ENCODE data around the gene VTA1. TPM values are rescaled to one million over a fixed set of nuclear protein-coding genes. Genes with fewer than 3 reads are reported as not detected.

Gene VTA1
- total and polyA plus RNA-seq, 2 of the 4 experiments (the other 2 are of a cell fraction) = 60.9 to 120 TPM

GRCh38 chr6:142185641-142186040 lies 38.6 kb downstream of the VTA1 start:
- H3K4ac ChIP-seq (ENCODE audit: low read depth, low read length) = no peak overlapping the region
- H2AFZ ChIP-seq (replicated peaks; ENCODE audit: low read length, poor library complexity) = no peak overlapping the region
- ChIA-PET CTCF (no interaction called here), POLR2A (ENCODE audit: unreplicated experiment) (no interaction called here)
- no peaks in the 10 kb centered on the region for H4K20me1 ChIP-seq (ENCODE audit: insufficient read depth, low read length)
- H3K9me1 ChIP-seq (ENCODE audit: insufficient read depth, low read length) = no peaks in the 10 kb centered on the region
- in situ Hi-C loops (cut with MboI; ENCODE audit: low sequenced_read_pairs) (no loop called here), intact Hi-C loops (cut with micrococcal nuclease) (no loop called here), dilution Hi-C loops (cut with HindIII; ENCODE audit: low sequenced_read_pairs, unreplicated experiment) (no loop called here)
- no peak overlapping the region for H2AK5ac ChIP-seq (ENCODE audit: low read depth, low read length)
- no peak overlapping the region for H2BK120ac ChIP-seq (ENCODE audit: low read depth, low read length)
- BruUV-seq (replicated peaks) = no TSS peak
- H3K14ac ChIP-seq (replicated peaks; ENCODE audit: low read depth, low read length) = no peak overlapping the region
- H3K4me3 ChIP-seq (ENCODE audit: insufficient read depth, low read depth, low read length) = no peak overlapping the region
- ATAC-seq (ENCODE audit: low read depth) (no peak), DNase-seq (no peak)
- no CpG with 5 or more reads among the region's 1 CpG for WGBS, 2 experiments (ENCODE audit: extremely low coverage in 2 of 2, insufficient read length in 1 of 2)
- H4K5ac ChIP-seq (ENCODE audit: low read depth, low read length) = no peak overlapping the region
- H3K27ac ChIP-seq (ENCODE audit: insufficient read depth, low read length) = no peak overlapping the region
- no peak overlapping the region for H3K18ac ChIP-seq (ENCODE audit: low read depth, low read length)
- no peak overlapping the region for H4K8ac ChIP-seq (ENCODE audit: low read depth in 2 of 2, low read length in 2 of 2)
- H2AK9ac ChIP-seq (replicated peaks; ENCODE audit: low read depth, low read length, poor library complexity) = no peak overlapping the region
- no peak overlapping the region for H3K9ac ChIP-seq (ENCODE audit: low read depth, low read length)
- peaks cover 3% of the 10 kb centered on the region; the same call in 1 of the 2 replicates for H3K36me3 ChIP-seq (ENCODE audit: control insufficient read depth, insufficient read depth, low read length)
- no peak overlapping the region for H4K91ac ChIP-seq (ENCODE audit: insufficient read depth, low read depth, low read length)
- peaks cover 5 to 12% of the 10 kb centered on the region in 2 experiments; a peak in 2 of 4 replicates for H3K79me1 ChIP-seq (ENCODE audit: low read depth in 1 of 2, low read length in 2 of 2)
- H3K9me3 ChIP-seq (ENCODE audit: control insufficient read depth, insufficient read depth, low read length) = no peaks in the 10 kb centered on the region
- H2BK20ac ChIP-seq (ENCODE audit: low read depth, low read length) = no peak overlapping the region
- peaks cover 2% of the 10 kb centered on the region; the same call in 1 of the 2 replicates for H3K4me1 ChIP-seq (ENCODE audit: control insufficient read depth, insufficient read depth, low read length)
- H3K4me2 ChIP-seq (ENCODE audit: low read depth, low read length) = no peak overlapping the region
- TF ChIP-seq CHD1 (IDR thresholded peaks at IDR 0.05; ENCODE audit: low read depth, low read length) (no peak), FOS (IDR thresholded peaks at IDR 0.05; ENCODE audit: low read depth, low read length) (no peak), USF2 (IDR thresholded peaks at IDR 0.05; ENCODE audit: low read depth, low read length) (no peak), RAD21 (IDR thresholded peaks at IDR 0.05; ENCODE audit: low read length) (no peak), RCOR1 (IDR thresholded peaks at IDR 0.05; ENCODE audit: insufficient replicate concordance, low read length) (no peak), MXI1 (IDR thresholded peaks at IDR 0.05; ENCODE audit: borderline replicate concordance, low read depth, low read length) (no peak), NFE2L2 (IDR thresholded peaks at IDR 0.05; ENCODE audit: low read depth, low read length) (no peak), SMC3 (IDR thresholded peaks at IDR 0.05; ENCODE audit: low read depth, low read length) (no peak), MAZ (IDR thresholded peaks at IDR 0.05; ENCODE audit: borderline replicate concordance, low read depth, low read length) (no peak), MAFK (IDR thresholded peaks at IDR 0.05; ENCODE audit: low read depth, low read length) (no peak), BHLHE40 (IDR thresholded peaks at IDR 0.05; ENCODE audit: low read depth, low read length) (no peak), POLR2A (IDR thresholded peaks at IDR 0.05; ENCODE audit: low read depth, low read length) (no peak)
- TF ChIP-seq, protein P1, sequence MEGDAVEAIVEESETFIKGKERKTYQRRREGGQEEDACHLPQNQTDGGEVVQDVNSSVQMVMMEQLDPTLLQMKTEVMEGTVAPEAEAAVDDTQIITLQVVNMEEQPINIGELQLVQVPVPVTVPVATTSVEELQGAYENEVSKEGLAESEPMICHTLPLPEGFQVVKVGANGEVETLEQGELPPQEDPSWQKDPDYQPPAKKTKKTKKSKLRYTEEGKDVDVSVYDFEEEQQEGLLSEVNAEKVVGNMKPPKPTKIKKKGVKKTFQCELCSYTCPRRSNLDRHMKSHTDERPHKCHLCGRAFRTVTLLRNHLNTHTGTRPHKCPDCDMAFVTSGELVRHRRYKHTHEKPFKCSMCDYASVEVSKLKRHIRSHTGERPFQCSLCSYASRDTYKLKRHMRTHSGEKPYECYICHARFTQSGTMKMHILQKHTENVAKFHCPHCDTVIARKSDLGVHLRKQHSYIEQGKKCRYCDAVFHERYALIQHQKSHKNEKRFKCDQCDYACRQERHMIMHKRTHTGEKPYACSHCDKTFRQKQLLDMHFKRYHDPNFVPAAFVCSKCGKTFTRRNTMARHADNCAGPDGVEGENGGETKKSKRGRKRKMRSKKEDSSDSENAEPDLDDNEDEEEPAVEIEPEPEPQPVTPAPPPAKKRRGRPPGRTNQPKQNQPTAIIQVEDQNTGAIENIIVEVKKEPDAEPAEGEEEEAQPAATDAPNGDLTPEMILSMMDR (conservative IDR thresholded peaks at IDR 0.05; ENCODE audit: low read depth, low read length) = no peak
- TF ChIP-seq, protein P2, sequence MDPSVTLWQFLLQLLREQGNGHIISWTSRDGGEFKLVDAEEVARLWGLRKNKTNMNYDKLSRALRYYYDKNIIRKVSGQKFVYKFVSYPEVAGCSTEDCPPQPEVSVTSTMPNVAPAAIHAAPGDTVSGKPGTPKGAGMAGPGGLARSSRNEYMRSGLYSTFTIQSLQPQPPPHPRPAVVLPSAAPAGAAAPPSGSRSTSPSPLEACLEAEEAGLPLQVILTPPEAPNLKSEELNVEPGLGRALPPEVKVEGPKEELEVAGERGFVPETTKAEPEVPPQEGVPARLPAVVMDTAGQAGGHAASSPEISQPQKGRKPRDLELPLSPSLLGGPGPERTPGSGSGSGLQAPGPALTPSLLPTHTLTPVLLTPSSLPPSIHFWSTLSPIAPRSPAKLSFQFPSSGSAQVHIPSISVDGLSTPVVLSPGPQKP (IDR thresholded peaks at IDR 0.05; ENCODE audit: borderline replicate concordance, low read depth, low read length) = no peak
- no peak overlapping the region for H3K23ac ChIP-seq (ENCODE audit: low read depth, low read length)
- no peak overlapping the region for H2BK5ac ChIP-seq (ENCODE audit: low read depth, low read length, poor library complexity, severe bottlenecking)
- H3K27me3 ChIP-seq (ENCODE audit: control insufficient read depth, insufficient read depth, low read length) = no peaks in the 10 kb centered on the region
- no peak overlapping the region for H2BK15ac ChIP-seq (ENCODE audit: low read depth, low read length)
- H3K56ac ChIP-seq (ENCODE audit: extremely low read depth, insufficient read depth, low read length) = no peak overlapping the region

Measured in IMR-90 (cell line).